ENCODE measurements around the gene CDHR3. TPM values are rescaled to one million over a fixed set of nuclear protein-coding genes. Genes with fewer than 3 reads are reported as not detected.

CDHR3 gene
- total and polyA plus RNA-seq, 8 donors: 0.86 to 3.7 (median 1.9) TPM

GRCh38 chr7:106049139-106049752 is 86.2 kb downstream of the CDHR3 start:
- no peak overlapping the region for H3K27ac ChIP-seq
- no peaks in the 10 kb centered on the region for H3K9me3 ChIP-seq
- H3K27me3 ChIP-seq: no peaks in the 10 kb centered on the region
- WGBS, 2 donors: 77 to 86% methylated on average over 9 of the region's 9 CpGs
- no peak overlapping the region for H3K4me3 ChIP-seq
- FAIRE-seq (no peak), DNase-seq (no peak), ATAC-seq (no peak)
- TF ChIP-seq CTCF (IDR thresholded peaks at IDR 0.05): no peak
- intact Hi-C loops (cut with DNase I): loop anchor here in 2 of 3 donors (10.0 kb wide), 1 partner anchor 284 kb away; no protein-coding TSS in a partner anchor
- H3K36me3 ChIP-seq: no peaks in the 10 kb centered on the region
- H3K4me1 ChIP-seq: no peaks in the 10 kb centered on the region

GRCh38 chr7:106050002-106050745 is 87.1 kb downstream of the CDHR3 start:
- intact Hi-C loops (cut with DNase I): no loop called here
- WGBS, 2 donors: 77 to 81% methylated on average over 13 of the region's 13 CpGs
- Histone ChIP-seq H3K9me3 (no peaks in the 10 kb centered on the region), H3K4me1 (no peaks in the 10 kb centered on the region), H3K27ac (no peak overlapping the region), H3K36me3 (no peaks in the 10 kb centered on the region), H3K27me3 (no peaks in the 10 kb centered on the region), H3K4me3 (no peak overlapping the region)
- no peak for TF ChIP-seq CTCF (IDR thresholded peaks at IDR 0.05)
- ATAC-seq (peak in 3 of 4 donors; percentile 52 to 68 (median 68)), DNase-seq (no peak), FAIRE-seq (no peak)

- 71 to 83% methylated on average over 5 of the region's 5 CpGs for WGBS, 2 donors
- peak in 3 of 4 donors; percentile 43 to 58 (median 54) for ATAC-seq
- no peak for TF ChIP-seq CTCF (IDR thresholded peaks at IDR 0.05)
- FAIRE-seq: no peak
- DNase-seq: no peak
- Histone ChIP-seq H3K27me3 (no peaks in the 10 kb centered on the region), H3K4me1 (no peaks in the 10 kb centered on the region), H3K36me3 (no peaks in the 10 kb centered on the region), H3K27ac (no peak overlapping the region), H3K4me3 (no peak overlapping the region), H3K9me3 (no peaks in the 10 kb centered on the region)
- intact Hi-C loops (cut with DNase I): no loop called here
These were observed 87.7 kb downstream of the CDHR3 start for GRCh38 chr7:106050746-106051117.

GRCh38 chr7:106052681-106053080 is 89.6 kb downstream of the CDHR3 start:
- TF ChIP-seq CTCF (IDR thresholded peaks at IDR 0.05): no peak
- Histone ChIP-seq H3K4me1 (no peaks in the 10 kb centered on the region), H3K27me3 (no peaks in the 10 kb centered on the region), H3K27ac (no peak overlapping the region), H3K9me3 (no peaks in the 10 kb centered on the region), H3K4me3 (no peak overlapping the region), H3K36me3 (no peaks in the 10 kb centered on the region)
- DNase-seq (no peak), ATAC-seq (no peak), FAIRE-seq (no peak)
- intact Hi-C loops (cut with DNase I): no loop called here
- 60 to 67% methylated on average over 2 of the region's 2 CpGs for WGBS, 2 donors

- 80% methylated on average over 5 of the region's 5 CpGs for WGBS, 2 donors
- Histone ChIP-seq H3K4me3 (no peak overlapping the region), H3K4me1 (peaks cover 0 to 2% (median 0%) of the 10 kb centered on the region in 3 donors), H3K36me3 (no peaks in the 10 kb centered on the region), H3K27ac (no peak overlapping the region), H3K9me3 (no peaks in the 10 kb centered on the region), H3K27me3 (no peaks in the 10 kb centered on the region)
- TF ChIP-seq CTCF (IDR thresholded peaks at IDR 0.05): no peak
- intact Hi-C loops (cut with DNase I): no loop called here
- no peak for FAIRE-seq
- no peak for DNase-seq
- no peak for ATAC-seq
These were observed 90.0 kb downstream of the CDHR3 start for GRCh38 chr7:106053109-106053508.
